AG08396 (cell line): ENCODE results near the gene GOLGA6L26.
"Not testable (repeated sequence)": the region's sequence is repeated elsewhere in the genome, so short reads cannot be mapped to it uniquely, and the experiment has no call there.

Experiments used
- DNase-seq: peaks from one replicate; pipeline ENCODE4 v3.0.0; 2012; ENCODE audit warnings: low spot score, mixed read lengths

GOLGA6L26 gene, protein sequence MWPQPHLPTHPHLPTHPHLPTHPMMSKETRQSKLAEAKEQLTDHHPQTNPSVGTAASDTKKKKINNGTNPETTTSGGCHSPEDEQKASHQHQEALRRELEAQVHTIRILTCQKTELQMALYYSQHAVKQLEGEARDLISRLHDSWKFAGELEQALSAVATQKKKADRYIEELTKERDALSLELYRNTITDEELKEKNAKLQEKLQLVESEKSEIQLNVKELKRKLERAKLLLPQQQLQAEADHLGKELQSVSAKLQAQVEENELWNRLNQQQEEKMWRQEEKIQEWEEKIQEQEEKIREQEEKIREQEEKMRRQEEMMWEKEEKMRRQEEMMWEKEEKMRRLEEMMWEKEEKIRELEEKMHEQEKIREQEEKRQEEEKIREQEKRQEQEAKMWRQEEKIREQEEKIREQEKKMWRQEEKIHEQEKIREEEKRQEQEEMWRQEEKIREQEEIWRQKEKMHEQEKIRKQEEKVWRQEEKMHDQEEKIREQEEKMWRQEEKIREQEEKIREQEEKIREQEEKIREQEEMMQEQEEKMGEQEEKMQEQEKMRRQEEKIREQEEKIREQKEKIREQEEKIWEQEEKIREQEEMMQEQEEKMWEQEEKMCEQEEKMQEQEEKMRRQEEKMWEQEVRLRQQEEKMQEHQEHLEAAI

DNA sequence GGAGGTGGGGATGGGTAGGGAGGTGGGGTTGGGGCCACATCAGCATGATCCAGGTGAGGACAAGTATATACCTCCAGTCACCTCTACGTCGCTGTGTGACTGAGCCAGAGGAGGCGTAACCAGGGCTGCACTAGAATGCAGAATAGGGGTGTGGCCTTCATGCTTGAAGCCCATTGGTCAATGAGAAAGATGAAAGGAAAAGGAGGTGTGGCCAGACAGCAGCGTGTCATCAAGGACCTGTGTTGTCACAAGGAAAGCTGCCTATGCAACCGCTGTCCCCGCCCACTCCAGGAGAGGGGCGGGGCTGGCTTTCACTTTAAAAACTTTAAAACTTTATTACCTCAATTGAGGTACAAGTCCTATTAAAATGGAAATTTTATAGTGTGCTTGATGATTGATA, at the start of gene GOLGA6L26:
Gene GOLGA6L26 (minus strand): TSS at position 101 of the 400 bp plus-strand sequence. CDS start 61 bp downstream, at position 40.
- DNase-seq, result not testable (repeated sequence)

DNA sequence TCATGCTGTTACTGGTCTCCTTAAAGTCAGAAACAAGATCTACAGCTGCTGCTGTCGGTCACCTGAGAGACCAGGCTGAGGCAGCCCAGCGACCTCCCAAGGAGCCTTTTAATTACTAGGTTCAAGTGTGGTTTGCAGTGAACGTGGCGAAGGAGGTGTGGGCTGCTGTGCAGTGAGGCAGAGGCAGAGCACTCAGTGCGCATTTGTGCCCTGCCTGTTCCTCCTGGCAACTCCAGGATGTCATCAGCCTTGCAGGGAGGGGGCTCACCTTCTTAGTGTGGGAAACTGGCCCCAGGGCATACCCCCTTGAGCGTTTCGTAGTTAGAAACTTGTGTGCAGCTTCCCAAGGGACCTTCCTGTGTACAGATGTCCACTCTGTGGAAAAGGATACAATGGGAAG, 47.2 kb upstream of the GOLGA6L26 start:
- not testable (repeated sequence) for DNase-seq

DNA sequence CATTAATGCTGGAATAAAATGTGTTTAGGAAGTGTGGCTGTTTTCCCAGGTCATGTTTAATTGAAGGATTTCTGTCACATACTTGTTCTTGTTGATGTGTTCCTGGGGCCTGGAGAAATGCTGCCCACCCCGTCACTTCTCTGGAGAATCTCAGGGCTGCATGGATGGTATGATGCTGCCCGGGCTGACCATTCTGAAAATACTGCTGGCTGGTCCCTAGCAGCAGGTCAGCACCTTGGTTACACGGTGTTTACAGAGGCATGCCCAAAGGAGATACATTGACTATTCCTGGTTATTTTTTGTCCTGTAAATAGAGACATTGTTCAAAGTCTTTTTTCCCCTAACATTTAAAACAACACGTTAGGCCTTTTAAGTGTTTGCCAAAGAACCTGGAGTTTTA, 46.7 kb upstream of the GOLGA6L26 start:
- DNase-seq, result not testable (repeated sequence)

DNA sequence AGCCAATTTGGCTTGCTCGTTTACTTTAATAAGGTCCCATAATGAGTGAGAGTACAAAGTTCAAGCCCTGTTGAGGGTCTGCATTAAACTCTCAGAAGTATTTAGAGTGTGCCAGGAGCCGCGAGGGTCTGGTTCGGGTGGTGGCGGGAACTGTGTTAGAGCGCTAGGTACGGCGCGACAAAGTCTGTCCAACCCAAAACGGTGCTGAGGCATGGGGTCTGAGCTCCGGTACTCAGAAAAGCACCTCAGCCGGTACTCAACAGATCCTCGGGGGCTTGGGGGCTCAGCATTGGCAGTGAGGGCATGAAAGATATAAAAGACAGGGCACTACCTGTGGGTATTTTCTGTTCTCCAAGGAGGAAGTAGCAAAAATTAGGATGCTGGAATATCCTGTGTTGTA, 45.0 kb upstream of the GOLGA6L26 start:
- not testable (repeated sequence) for DNase-seq

DNA sequence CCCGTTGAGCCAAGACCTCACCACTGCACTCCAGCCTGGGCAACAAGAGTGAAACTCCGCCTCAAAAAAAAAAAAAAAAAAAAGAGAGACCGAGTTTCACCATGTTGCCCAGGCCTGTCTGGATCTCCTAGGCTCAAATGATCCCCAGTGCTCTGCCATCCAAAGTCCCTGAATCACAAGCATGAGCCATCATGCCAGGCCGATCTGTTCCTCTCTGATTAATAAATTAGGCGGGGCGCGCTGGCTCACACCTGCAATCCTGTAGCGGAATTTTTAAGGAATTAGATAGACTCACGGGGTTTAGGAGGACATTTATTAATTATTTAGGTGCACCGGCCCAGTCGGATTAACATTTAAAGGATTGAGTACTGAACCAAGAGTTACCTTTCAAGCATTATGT, 40.2 kb upstream of the GOLGA6L26 start:
- not testable (repeated sequence) for DNase-seq

DNA sequence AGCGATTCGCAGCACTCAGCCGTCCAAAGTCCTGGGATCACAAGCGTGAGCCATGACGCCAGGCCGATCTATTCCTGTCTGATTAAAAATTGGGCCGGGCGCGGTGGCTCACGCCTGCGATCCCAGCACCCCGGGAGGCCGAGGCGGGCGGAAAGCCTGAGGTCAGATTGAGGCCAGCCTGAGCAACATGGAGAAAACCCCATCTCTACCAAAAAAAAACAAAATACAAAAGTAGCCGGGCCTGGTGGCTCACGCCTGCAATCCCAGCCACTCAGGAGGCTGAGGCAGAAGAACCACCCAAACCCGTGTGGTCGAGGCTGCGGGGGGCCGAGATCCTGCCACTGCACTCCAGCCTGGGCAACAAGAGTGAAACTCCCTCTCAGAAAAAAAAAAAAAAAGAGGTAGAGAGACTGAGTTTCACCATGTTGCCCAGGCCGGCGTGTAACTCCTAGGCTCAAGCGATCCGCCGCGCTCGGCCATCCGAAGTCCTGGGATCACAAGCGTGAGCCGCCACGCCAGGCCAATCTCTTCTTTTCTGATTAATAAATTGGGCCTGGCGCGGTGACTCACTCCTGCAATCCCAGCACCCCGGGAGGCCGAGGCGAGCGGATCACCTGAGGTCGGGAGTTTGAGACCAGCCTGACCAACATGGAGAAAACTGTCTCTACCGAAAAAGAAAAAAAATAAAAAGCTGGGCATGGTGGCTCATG, 39.0 kb upstream of the GOLGA6L26 start:
- not testable (repeated sequence) for DNase-seq

DNA sequence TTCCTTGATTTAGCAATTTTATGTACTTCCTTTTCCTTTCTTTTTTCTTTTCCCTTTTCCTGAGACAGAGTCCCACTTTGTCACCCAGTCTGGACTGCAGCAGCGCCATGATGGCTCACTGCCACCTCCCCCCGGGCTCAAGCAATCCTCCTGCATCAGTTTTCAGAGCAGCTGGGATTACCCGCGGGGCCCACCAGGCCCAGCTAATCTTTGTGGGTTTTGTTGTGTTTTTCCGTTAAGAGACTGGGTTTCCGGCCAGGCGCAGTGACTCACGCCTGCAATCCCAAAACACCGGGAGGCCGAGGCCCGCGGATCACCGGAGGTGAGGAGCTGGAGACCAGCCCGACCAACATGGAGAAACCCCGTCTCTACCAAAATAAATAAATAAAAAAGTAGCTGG, 38.3 kb upstream of the GOLGA6L26 start:
- DNase-seq, result no peak

DNA sequence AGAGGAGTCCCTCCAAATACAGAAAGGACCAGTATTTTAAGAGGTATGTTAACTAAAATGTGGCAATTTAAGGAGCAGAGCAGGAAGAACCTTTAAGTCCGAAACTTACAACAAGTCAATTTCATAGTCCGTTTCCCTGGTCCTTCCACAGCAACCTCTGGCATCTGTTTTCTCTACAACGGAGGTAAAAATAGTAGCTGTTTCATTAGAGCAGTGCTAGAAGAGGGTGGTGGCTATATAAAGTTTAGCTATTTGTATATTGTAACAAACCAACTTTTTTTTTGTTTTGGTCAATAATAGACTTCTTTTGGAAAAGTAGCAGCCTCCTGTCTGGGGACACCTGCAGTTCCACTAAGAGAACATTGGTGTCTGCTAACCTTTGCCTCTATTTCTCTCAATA, 37.9 kb upstream of the GOLGA6L26 start:
- not testable (repeated sequence) for DNase-seq

DNA sequence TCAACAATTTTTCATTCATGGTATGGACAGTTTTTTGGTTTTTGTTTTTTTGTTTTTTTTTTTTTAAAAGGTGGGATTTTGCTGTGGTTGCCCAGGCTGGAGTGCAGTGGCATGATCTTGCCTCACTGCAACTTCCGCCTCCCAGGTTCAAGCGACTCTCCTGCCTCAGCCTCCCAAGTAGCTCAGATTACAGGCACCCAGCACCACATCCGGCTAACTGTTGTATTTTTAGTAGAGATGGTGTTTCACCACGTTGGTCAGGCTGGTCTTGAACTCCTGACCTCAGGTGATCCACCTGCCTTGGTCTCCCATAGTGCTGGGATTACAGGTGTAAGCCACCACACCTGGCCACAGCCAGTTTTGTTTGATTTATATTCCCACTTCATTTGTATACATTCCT, 37.1 kb upstream of the GOLGA6L26 start:
- not testable (repeated sequence) for DNase-seq

DNA sequence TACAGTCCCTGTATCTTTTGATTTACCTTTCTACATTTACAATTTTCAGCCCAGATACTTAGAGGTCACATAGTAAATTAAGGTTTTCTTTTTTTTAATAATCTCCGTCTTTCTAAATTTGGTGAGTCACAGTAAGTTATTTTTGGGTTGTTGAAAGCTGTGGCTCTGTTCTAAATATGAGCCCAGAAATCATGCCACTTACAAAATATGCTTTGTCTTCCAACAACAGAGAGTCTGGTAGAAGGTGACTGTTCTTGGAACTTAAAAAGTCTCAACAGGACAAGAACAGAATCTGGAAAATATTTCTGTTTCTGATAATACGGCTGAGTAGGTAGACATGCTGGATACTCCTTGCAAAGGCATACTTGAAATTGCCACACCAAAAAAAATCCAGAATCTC, 36.6 kb upstream of the GOLGA6L26 start:
- DNase-seq, result no peak

DNA sequence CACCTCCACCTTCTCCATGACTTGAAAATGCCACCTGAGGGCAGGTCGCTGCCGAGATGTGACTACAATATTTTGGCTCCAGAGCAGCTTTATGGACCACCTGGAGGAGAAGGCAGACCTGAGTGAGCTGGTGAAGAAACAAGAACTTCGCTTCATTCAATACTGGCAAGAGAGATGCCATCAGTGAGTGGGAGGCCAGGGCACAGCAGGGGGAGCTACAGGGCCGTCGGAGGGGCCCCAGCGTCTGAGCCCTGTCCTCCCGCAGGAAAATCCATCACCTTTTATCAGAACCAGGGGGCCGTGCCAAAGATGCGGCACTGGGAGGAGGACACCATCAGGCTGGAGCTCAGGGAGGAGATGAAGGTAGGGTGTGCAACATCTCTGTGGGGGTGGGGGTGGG, 30.3 kb upstream of the GOLGA6L26 start:
- DNase-seq, result not testable (repeated sequence)

DNA sequence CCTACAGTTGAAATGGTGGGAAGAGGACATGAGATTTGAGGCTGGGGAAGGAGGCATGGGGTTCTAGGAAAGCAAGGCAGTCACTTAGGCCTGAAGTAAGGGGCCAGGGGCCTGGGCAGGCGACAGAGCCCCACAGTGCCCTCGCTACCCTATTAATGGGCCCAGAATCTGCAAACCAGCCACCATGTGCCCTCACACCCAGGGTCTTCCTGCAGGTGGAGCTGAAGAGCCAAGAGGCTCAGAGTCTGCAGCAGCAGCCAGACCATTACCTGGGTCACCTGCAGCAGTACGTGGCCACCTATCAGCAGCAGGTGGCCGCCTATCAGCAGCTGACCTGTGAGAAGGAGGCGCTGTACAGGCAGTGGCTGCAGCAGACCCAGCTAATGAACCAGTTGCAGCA, 28.6 kb upstream of the GOLGA6L26 start:
- DNase-seq, result not testable (repeated sequence)

DNA sequence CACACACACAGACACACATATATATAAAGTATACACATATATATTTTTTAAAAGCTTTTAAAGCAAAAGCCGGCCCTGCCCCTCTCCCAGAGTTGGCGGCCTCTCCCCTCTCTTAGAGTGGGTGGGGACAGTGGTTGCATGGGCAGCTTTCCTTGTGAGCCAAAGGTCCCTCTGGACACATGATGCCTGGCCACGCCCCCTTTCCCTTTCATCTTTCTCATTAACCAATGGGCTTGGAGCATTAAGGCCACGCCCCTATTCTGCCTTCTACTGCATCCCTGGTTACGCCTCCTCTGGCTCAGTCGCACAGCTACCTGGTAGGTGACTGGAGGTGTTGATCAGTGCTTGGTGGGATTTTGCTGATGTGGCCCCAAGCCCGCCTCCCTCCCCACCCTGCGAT, 20.5 kb upstream of the GOLGA6L26 start, which contains the start of gene GOLGA8S:
Gene GOLGA8S (plus strand): TSS at position 301 of the 400 bp plus-strand sequence. CDS start 62 bp downstream, at position 363.
- not testable (repeated sequence) for DNase-seq

DNA sequence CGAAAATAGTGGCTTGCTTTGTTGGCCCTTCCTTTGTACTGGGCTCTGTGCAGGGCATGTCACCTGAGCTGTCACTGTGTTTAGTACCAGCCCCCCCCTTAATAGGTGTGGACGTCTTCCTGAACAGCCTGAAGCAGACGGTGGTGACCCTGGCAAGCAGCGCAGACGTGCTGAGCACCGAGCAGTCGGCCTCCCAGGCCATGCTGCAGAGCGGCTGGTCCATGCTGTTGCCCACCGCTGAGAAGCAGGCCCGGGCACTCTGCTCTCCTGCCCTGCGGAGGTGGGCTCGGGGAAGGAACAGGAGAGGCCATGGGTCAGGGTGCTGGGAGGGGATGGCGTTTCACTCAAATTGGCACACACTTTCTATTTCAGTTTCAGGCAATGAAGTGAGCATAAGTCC, 22.8 kb downstream of the GOLGA6L26 start:
- DNase-seq, result not testable (repeated sequence)

DNA sequence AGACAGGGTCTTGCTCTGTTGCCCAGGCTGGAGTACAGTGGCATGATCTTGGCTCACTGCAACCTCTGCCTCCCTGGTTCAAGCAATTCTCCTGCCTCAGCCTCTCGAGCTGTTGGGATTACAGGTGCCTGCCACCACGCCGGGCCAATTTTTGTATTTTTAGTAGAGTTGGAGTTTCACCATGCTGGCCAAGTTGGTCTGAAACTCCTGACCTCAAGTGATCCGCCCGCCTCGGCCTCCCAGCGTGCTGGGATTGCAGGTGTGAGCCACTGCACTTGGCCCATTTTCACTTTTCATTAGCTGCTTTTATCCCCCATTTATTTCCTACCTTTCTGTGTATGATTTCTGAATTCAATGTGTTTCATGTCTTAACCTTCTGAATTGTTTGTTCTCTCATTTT, 28.1 kb downstream of the GOLGA6L26 start:
- not testable (repeated sequence) for DNase-seq

DNA sequence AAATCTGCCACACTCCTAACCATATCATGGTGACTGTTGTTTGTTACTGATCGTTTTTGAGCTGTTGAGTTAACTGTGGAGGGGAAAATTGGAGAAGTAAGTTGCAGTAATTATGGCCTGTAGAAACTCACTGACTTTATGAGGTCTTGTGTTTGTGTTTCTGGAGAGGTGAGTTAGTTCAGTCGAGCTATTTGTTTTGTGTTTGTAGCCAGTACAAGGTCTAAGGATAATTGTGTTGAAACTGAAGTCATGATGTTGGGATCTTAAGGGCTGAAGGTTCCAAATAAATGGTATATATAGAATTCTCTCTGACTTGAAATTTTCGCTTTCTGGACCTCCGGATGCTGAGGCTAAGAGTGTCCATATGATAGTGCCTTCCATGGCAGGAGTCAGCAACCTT, 29.2 kb downstream of the GOLGA6L26 start:
- not testable (repeated sequence) for DNase-seq

DNA sequence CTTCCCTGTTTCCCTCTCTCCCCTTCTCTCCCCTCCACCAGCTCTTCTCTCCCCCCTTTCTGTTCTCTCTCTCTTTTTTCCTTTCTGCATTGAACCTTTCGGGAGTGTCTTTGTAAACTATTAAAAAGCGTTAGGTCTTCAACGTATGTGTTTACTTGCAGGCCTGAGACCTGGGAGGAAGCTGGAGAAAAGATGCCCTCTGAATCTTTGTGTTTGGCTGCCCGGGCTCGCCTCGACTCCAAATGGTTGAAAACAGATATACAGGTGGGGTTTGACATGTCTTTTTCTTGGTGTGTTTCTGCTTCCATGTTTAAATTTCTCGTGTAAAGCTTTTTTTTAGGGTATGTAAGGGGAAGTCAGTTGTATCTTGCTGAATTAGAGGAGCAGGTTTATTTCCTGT, 29.7 kb downstream of the GOLGA6L26 start:
- not testable (repeated sequence) for DNase-seq

DNA sequence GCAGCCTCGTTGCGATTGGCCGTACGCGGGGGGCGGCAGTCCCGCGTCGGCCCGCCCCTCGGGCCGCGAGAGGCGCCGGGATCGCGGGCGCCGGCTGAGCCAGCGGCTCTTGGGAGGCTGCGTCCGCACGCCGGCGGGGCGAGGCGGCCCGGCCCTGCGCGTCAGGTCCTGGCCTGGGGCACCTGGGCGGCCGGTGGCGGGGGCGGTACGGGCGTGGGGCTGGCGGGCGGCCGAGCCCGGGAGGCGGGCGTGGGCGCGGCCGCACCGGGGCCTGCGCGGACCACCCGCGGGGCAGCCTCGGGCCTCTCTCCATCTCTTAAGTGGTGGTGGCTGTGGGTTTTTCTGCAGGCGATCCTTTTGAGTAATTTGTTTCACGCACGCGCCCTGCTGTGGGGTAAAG, 30.3 kb downstream of the GOLGA6L26 start:
- peak; percentile 37 for DNase-seq

DNA sequence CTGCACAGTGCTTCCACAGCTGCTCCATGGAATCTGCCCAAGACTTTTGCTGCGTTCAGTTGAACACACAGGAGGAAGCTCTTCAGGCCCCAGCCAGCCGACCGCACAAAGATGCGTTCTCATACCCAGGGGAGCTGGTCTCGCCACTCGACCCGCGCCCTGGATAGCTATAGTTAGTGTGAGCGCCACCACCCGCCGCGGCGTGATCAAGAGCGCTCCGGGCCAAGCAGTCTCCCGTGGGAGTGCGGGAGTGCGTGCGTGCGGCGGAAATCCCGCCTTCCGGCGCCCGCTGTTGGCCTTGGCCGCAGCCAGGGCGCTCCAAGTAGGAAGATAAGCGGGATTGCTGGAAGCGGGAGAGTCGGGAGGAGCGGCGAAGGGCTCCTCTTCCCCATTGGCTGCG, 30.8 kb downstream of the GOLGA6L26 start:
- DNase-seq, result not testable (repeated sequence)
